Measurements from ENCODE around the gene SPATS2L. TPM values are rescaled to one million over a fixed set of nuclear protein-coding genes. Genes with fewer than 3 reads are reported as not detected.

SPATS2L gene
- total RNA-seq, 1 donor from 2014 or later: 29.1 TPM

- Histone ChIP-seq H3K36me3 (no peaks in the 10 kb centered on the region), H3K9me3 (ENCODE audit: low read depth) (no peaks in the 10 kb centered on the region), H3K79me2 (ENCODE audit: low read depth) (no peaks in the 10 kb centered on the region), H3K27me3 (no peaks in the 10 kb centered on the region), H3K27ac (no peak overlapping the region), H4K20me1 (ENCODE audit: low read depth) (no peaks in the 10 kb centered on the region), H3K9ac (no peak overlapping the region), H3K4me1 (peaks cover 6% of the 10 kb centered on the region), H3K4me3 (no peak overlapping the region), H2AFZ (replicated peaks) (no peak overlapping the region), H3F3A (ENCODE audit: low read depth) (no peaks in the 10 kb centered on the region), H3K4me2 (no peak overlapping the region)
- Mint-ChIP-seq H3K4me1 (peaks cover 28% of the 10 kb centered on the region), H3K27me3 (ENCODE audit: insufficient read depth, low read depth) (peaks cover 6% of the 10 kb centered on the region), H3K27ac (no peak overlapping the region), H3K36me3 (peaks cover 10% of the 10 kb centered on the region), H3K9me3 (no peaks in the 10 kb centered on the region), H3K4me3 (no peak overlapping the region)
- no peak for TF ChIP-seq EZH2 (IDR thresholded peaks at IDR 0.05)
- TF ChIP-seq EZH2phosphoT487 (IDR thresholded peaks at IDR 0.05): no peak
- no peak for TF ChIP-seq CTCF (IDR thresholded peaks at IDR 0.05)
- DNase-seq (ENCODE audit: low spot score): no peak
Measured at GRCh38 chr2:200482194-200482593, 175.7 kb downstream of the SPATS2L start.

- no peaks in the 10 kb centered on the region for H3K79me2 ChIP-seq (ENCODE audit: low read depth)
- H3K36me3 Mint-ChIP-seq: peaks cover 2% of the 10 kb centered on the region
- peaks cover 6% of the 10 kb centered on the region for H3K27me3 Mint-ChIP-seq (ENCODE audit: insufficient read depth, low read depth)
- no peaks in the 10 kb centered on the region for H3K36me3 ChIP-seq
- no peaks in the 10 kb centered on the region for H3K9me3 Mint-ChIP-seq
- H4K20me1 ChIP-seq (ENCODE audit: low read depth): no peaks in the 10 kb centered on the region
- H3F3A ChIP-seq (ENCODE audit: low read depth): no peaks in the 10 kb centered on the region
- DNase-seq (ENCODE audit: low spot score): peak; percentile 78
- no peak overlapping the region for H3K9ac ChIP-seq
- H3K4me1 Mint-ChIP-seq: peaks cover 25% of the 10 kb centered on the region
- H3K27me3 ChIP-seq: no peaks in the 10 kb centered on the region
- no peaks in the 10 kb centered on the region for H3K9me3 ChIP-seq (ENCODE audit: low read depth)
- H3K4me1 ChIP-seq: peaks cover 6% of the 10 kb centered on the region
- no peak overlapping the region for H3K4me3 Mint-ChIP-seq
- H3K4me2 ChIP-seq: no peak overlapping the region
- no peak overlapping the region for H3K27ac Mint-ChIP-seq
- H2AFZ ChIP-seq (replicated peaks): peak overlapping the region; percentile 56
- peak; percentile 76 for TF ChIP-seq CTCF (IDR thresholded peaks at IDR 0.05)
- TF ChIP-seq EZH2phosphoT487 (IDR thresholded peaks at IDR 0.05): no peak
- H3K4me3 ChIP-seq: no peak overlapping the region
- no peak overlapping the region for H3K27ac ChIP-seq
Measured at GRCh38 chr2:200483729-200484198, 177.3 kb downstream of the SPATS2L start.

- no peak overlapping the region for H3K9ac ChIP-seq
- no peaks in the 10 kb centered on the region for H3K27me3 ChIP-seq
- H3K9me3 ChIP-seq (ENCODE audit: low read depth): no peaks in the 10 kb centered on the region
- H3K4me2 ChIP-seq: no peak overlapping the region
- H3K4me3 Mint-ChIP-seq: no peak overlapping the region
- H3K9me3 Mint-ChIP-seq: no peaks in the 10 kb centered on the region
- H3K27ac ChIP-seq: no peak overlapping the region
- H3K4me1 ChIP-seq: peaks cover 6% of the 10 kb centered on the region
- peaks cover 25% of the 10 kb centered on the region for H3K4me1 Mint-ChIP-seq
- H4K20me1 ChIP-seq (ENCODE audit: low read depth): no peaks in the 10 kb centered on the region
- TF ChIP-seq CTCF (IDR thresholded peaks at IDR 0.05): no peak
- no peak for TF ChIP-seq EZH2phosphoT487 (IDR thresholded peaks at IDR 0.05)
- no peak for TF ChIP-seq EZH2 (IDR thresholded peaks at IDR 0.05)
- peak overlapping the region; percentile 37 for H3K27ac Mint-ChIP-seq
- H3K36me3 ChIP-seq: no peaks in the 10 kb centered on the region
- peaks cover 6% of the 10 kb centered on the region for H3K27me3 Mint-ChIP-seq (ENCODE audit: insufficient read depth, low read depth)
- no peak for DNase-seq (ENCODE audit: low spot score)
- no peaks in the 10 kb centered on the region for H3F3A ChIP-seq (ENCODE audit: low read depth)
- H2AFZ ChIP-seq (replicated peaks): no peak overlapping the region
- H3K79me2 ChIP-seq (ENCODE audit: low read depth): no peaks in the 10 kb centered on the region
- no peak overlapping the region for H3K4me3 ChIP-seq
- H3K36me3 Mint-ChIP-seq: peaks cover 5% of the 10 kb centered on the region
Measured at GRCh38 chr2:200484934-200485333, 178.4 kb downstream of the SPATS2L start.
